Measurements from ENCODE around the gene CHCHD6.
A peak's percentile ranks its signal among the peaks of the same experiment; 100 is the strongest.

- TF ChIP-seq CTCF (conservative IDR thresholded peaks at IDR 0.05 in 1 of 2, IDR thresholded peaks at IDR 0.05 in 1 of 2; ENCODE audit: extremely low read depth in 1 of 2, insufficient read depth in 1 of 2, low read depth in 1 of 2, low read length in 2 of 2) (peak in 1 of 2 donors; percentile 15), EZH2 (IDR thresholded peaks at IDR 0.05; ENCODE audit: borderline replicate concordance, low read length) (no peak)
These were observed 49.4 kb downstream of the CHCHD6 start for GRCh38 chr3:126753191-126754160.

All from mammary epithelial cell (primary cell).